GM21619 (cell line): ENCODE measurements around the gene CNTNAP5.

Experiments used
- ATAC-seq: cut with Tn5 transposase; IDR thresholded peaks from one replicate; pipeline ENCODE4 v1.9.1; 2021; ENCODE audit not compliant: unreplicated experiment

Gene CNTNAP5

DNA sequence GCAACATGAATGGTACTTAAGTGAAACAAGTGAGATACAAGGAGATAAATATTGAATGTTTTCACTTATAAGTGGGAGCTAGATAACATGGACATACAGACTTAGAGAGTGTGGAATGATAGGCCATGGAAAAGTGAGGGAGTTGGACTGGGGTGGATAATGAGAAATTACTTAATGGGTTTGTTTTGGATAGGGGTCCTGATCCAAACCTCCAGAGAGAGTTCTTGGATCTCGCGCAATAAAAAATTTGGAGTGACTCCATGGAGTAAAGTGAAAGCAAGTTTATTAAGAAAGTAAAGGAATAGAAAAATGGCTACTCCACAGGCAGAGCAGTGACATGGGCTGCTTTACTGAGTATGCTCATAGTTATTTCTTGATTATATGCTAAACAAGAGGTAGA lies 508.9 kb downstream of the CNTNAP5 start:
- no peak for ATAC-seq

DNA sequence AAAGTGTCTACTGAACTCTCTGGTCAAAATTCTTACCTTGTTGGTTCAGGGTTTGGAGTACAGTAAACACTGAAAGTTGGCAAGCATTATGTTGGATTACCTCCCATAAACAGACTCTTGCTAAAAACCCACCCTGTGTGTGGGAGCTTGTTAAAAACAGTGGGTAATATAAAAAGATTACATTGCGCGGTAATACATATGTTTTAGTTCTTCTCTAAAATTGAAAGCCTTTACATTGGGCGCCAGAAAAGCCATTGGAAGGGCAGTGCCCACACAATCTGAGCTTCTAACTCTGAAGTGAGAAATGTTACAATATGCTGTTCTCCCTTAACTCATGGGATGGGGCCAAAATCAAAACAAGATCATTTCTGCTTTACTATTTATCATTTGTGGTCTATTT lies 510.7 kb downstream of the CNTNAP5 start:
- no peak for ATAC-seq

GRCh38 chr2:124536591-124536990 lies 511.5 kb downstream of the CNTNAP5 start:
- ATAC-seq = no peak

- no peak for ATAC-seq
Measured at GRCh38 chr2:124538549-124538948, 513.5 kb downstream of the CNTNAP5 start.

- no peak for ATAC-seq
Measured at GRCh38 chr2:124540805-124541204, 515.7 kb downstream of the CNTNAP5 start.

DNA sequence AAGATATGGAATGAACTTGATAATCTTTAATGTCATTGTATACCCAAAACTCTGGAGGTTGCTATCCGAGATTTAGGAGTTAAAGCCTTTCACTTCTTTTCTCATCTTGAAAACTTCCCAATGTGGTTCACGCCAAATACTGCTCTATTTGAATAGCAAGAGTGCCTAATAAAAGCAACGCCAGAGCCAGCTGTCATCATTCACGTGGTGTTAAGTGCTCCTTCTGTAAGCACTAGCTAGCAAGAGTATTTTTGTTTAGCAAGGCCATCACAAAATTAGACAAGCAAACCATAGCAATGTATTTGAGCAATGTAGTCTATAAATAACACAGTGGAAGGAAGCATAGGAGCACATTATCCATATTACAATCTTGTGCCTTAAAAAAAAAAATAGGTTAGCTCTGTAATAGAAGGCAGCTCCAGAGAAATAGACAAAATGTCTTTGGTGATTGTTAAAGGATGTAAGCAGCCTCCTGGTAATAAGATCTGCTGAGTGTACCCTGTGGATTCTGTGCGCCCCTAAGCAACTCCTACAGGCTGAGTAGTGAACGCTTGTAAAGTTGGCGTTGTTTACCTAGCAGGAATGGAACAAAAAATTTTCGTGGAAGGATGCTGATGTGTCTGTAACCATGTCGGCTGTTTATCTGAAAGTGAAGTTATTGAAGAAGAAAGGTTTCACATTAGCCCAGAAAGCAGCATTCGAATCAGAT lies 518.0 kb downstream of the CNTNAP5 start:
- no peak for ATAC-seq

- ATAC-seq = no peak
Measured at GRCh38 chr2:124547700-124548099, 522.6 kb downstream of the CNTNAP5 start.

DNA sequence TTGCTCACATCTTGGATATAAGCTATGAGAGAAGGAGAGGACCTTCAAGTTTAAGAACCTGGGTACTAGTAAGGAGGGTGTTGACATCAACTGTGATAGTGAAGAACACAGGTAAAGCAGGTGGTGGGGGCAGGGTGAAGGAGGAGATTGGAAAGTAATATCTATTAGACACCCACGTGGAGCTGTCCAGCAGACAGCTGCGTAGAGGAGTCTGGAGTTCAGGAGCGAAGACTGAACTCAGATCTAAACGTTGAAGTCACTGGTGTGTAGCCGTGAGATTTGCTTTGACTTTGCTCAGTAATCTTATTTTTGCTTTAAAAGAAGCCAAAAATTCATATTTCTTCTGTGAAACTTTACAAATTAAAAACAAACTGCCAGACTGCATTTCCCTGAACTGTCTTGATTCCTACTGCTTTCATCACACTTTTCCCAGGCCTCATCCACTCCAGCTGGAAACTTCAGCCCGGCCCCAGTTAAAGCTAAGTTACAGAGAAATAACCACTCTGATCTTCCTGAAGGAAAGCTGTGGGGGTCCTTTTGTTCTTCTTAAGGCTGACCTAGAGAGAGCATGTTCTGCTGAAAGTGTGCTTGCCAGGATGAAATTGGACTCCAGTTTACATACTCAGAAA lies 533.3 kb downstream of the CNTNAP5 start:
- ATAC-seq = no peak

DNA sequence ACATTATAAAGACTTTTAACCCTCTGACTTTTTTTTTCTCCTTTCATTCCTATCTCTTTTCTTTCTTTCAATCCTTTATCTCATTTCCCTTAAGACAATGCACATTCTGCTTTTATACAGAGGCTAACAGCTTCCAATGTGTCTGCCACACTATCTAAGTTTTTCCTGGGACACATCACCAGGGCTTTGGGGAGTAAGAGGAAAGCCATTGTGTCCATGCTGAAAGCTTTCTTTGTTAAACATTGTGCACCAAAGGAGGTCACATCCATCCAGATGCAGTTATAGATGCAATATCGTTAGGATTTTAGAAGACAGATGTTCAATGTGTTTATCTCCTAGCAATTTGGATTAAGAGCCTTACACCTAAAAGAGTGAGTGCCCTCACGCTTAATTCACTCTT lies 534.1 kb downstream of the CNTNAP5 start:
- no peak for ATAC-seq

- ATAC-seq = no peak
Measured at GRCh38 chr2:124560592-124561112, 535.6 kb downstream of the CNTNAP5 start.

DNA sequence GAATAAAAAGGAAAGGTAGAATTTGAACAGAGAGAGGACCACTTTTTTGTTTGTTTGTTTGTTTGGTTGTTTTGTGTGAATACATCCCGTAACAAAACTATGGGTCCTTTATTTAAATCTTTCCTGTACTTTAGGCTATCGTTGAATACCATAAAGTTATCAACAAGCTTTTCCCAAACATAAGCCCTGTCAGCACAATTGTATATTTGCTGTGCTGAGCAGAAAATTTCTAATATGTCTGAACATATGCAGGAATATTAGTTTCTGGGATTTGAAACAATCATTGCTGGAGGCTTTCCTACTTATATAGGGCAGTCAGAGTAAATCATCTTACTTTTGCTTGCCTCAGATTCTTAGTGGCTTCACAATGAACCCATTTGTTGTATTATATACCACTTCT lies 536.4 kb downstream of the CNTNAP5 start:
- no peak for ATAC-seq

DNA sequence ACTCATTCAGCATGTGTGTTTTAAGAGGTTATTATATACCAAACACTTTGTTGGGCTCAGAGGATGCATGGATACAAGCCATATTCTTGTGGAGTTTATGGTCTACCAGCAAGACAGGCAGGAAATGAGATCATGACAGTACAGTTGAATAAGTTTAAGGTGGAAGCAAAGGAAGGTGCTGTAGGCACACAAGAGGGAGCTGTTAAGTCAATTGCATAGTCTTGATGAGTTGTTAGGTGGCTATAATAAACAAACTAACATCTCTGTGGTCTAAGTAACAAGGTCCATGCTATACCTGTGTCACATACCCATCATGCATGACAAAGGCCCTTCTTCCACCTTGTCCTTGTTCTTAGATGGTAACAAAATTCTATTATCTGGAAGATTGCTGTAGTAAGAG lies 538.3 kb downstream of the CNTNAP5 start:
- ATAC-seq = no peak

- ATAC-seq = no peak
Measured at GRCh38 chr2:124566518-124566970, 541.5 kb downstream of the CNTNAP5 start.

- no peak for ATAC-seq
Measured at GRCh38 chr2:124570872-124571271, 545.8 kb downstream of the CNTNAP5 start.

DNA sequence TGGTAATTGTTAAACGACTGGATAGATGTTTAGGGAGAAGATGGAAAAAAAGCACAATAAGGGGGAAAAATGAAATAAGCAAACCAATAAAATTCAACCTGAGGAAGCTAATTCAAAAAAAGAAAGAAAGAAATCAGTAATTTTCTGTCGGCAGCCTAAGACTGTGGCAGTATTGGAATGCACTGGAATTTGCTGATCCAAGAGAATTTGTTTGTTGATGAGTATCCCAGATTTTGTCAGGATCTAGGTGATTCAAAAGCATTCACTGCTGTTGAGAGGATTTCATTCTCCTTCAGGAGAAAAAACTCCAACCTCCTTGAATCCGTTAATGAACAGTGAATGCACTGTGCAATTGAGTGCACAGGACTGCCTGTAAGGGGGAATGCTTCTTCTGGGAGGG lies 546.7 kb downstream of the CNTNAP5 start:
- ATAC-seq = no peak

DNA sequence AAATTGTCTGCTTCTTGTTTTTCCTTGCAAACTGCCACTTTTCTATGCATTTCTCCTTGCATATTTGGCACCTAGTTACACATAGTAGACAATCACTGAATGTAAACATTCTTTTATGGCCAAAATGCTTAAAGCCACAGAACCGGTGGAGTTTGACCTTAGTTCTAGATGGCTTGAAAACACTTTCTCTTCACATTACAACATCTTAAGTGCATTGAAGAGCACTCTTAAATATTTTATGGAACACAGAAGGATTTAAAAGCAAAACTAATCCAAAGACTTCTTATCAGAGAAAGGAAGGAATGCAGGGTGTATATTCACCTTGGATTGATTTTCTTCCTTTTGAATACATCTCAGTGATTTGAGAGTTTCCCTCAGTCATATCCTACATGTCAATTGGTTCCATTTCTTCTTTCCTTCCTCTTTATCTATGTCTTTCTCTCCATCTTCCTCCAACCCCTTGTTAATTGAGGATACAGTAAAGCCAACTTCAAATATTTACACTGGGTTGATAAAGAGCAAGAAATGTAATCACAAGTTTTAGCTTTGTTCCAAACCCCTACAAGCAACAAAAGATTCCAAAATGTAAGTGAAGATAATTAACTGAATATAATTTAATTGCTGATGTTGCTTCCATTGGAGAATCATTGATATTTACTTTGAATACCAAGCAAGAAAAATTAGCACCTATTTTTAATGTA lies 548.0 kb downstream of the CNTNAP5 start:
- no peak for ATAC-seq

- no peak for ATAC-seq
Measured at GRCh38 chr2:124575497-124575896, 550.4 kb downstream of the CNTNAP5 start.

DNA sequence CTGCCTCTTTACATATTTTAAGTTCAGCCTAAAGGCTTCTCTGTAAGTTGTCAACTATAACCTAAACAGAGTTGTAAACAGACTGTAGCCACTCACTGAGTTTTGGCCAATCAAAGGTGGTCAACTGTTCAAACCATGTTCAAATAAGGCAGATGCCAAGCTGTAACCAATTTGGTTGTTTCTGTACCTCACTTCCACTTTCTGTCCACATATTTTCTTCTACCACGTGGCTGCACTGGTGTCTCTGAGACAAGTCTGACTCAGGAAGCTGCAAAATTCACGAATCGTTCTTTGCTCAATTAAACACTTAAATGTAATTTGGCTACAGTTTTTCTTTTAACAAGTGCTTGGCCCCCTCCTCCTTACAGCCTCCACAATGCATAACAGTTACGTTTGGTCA lies 555.2 kb downstream of the CNTNAP5 start:
- no peak for ATAC-seq

GRCh38 chr2:124582387-124582786 lies 557.3 kb downstream of the CNTNAP5 start:
- no peak for ATAC-seq

- no peak for ATAC-seq
Measured at GRCh38 chr2:124584615-124585014, 559.5 kb downstream of the CNTNAP5 start.

GRCh38 chr2:124585277-124585676 lies 560.2 kb downstream of the CNTNAP5 start:
- ATAC-seq = no peak

GRCh38 chr2:124586210-124586609 lies 561.1 kb downstream of the CNTNAP5 start:
- ATAC-seq = no peak
